Ovary (tissue), 9 donors: Measurements from ENCODE around the gene HECA. TPM values are rescaled to one million over a fixed set of nuclear protein-coding genes. Genes with fewer than 3 reads are reported as not detected.

Experiments used
- DNase-seq, 5 donors: peaks; one replicate each; pipeline ENCODE4 v3.0.0-alpha.2; 2019 to 2020
- H3K27ac ChIP-seq, 2 donors: fragments of 200-600 bp; one replicate each; pipeline versions ENCODE4 v1.5.1 to v1.8.0; 2019 to 2022
- H3K27me3 ChIP-seq: fragments of 200-600 bp; one replicate; pipeline ENCODE4 v1.8.0; 2022
- H3K36me3 ChIP-seq: fragments of 200-600 bp; sonication (generic); one replicate; pipeline ENCODE4 v1.5.1; 2019
- H3K4me1 ChIP-seq: one replicate; pipeline ENCODE4 v1.8.1; 2013; ENCODE audit warnings: mild to moderate bottlenecking, moderate library complexity; ENCODE audit not compliant: insufficient read depth
- H3K4me3 ChIP-seq: fragments of 200-600 bp; sonication (generic); one replicate; pipeline ENCODE4 v1.5.1; 2017
- H3K9me3 ChIP-seq, 2 donors: fragments of 200-600 bp in 1 of 2; sonication (generic) in 1 of 2; one replicate each; pipeline versions ENCODE4 v1.5.1 to v1.8.1; 2013 to 2019; ENCODE audit warnings: mild to moderate bottlenecking in 1 of 2, moderate library complexity in 1 of 2
- EP300 ChIP-seq: sonication (generic); formaldehyde crosslinking; IDR thresholded peaks from one replicate; pipeline ENCODE4 v1.6.1; 2017; ENCODE audit warnings: antibody characterized with exemption
- POLR2A ChIP-seq: fragments of 450-650 bp; IDR thresholded peaks from one replicate; pipeline ENCODE4 v1.6.1; 2017; ENCODE audit warnings: antibody characterized with exemption, mild to moderate bottlenecking, moderate library complexity
- WGBS, 3 donors: extraction: QIAGEN DNeasy Blood & Tissue Kit in 1 of 3; methylation state at CpG; one replicate each; pipeline versions ENCODE4 v1.1.5 to v1.1.7; 2013 to 2017; 5-methylcytosine and 5-hydroxymethylcytosine counted together
- intact Hi-C, 4 donors: fragments of 100-400 bp; cut with DNase I; formaldehyde crosslinking; loops; one replicate each; pipeline versions ENCODE4 v1.11.0 to v1.15.1; 2022 to 2023
- polyA plus RNA-seq, 2 donors: library from polyadenylated mRNA; stranded (reverse); fragments of 200-250 nt in 1 of 2; fragments of 350-450 nt in 1 of 2; fragmentation: Illumina TruSeq in 1 of 2; extraction: RNeasy Lipid Tissue Mini Kit (QIAGEN cat#74804) in 1 of 2; gene quantifications; one replicate each; pipeline ENCODE4 v1.2.3, GENCODE V29; 2013 to 2014
- total RNA-seq, 7 donors: library from RNA; depleted of rRNA in 2 of 7; stranded (reverse); fragments of >200 nt in 2 of 7; fragmentation: NEBNext Ultra II Directional in 3 of 7; extraction: Animal tissue kit (Norgen Biotek cat#: 25700) in 3 of 7; gene quantifications; one replicate each; pipeline versions ENCODE4 v1.1.0 to v1.2.4, GENCODE V29; 2016 to 2023
- TF ChIP-seq, protein P1 (sequence below), 3 donors: fragments of 450-650 bp in 2 of 3; fragments of 200-600 bp in 1 of 3; IDR thresholded peaks; one replicate each; pipeline versions ENCODE4 v1.5.1 to v1.8.0; 2016 to 2022; ENCODE audit warnings: antibody characterized with exemption in 3 of 3, mild to moderate bottlenecking in 1 of 3
- donor health status: DM: no; HTN: no; CAD: no; lungs with moderate emphysema.
- donor health status: DM: no; HTN: no; CAD: no.
- donor health status: Bipolar disorder and iron deficiency.
- donor health status: DM: yes; HTN: yes; CAD: no.
- donor health status: DM: no; HTN: no; CAD: no.
- donor health status: DM: yes; HTN: yes; CAD: no.

HECA gene
- total and polyA plus RNA-seq, 9 donors: 12.0 to 41.7 (median 21.9) TPM

DNA sequence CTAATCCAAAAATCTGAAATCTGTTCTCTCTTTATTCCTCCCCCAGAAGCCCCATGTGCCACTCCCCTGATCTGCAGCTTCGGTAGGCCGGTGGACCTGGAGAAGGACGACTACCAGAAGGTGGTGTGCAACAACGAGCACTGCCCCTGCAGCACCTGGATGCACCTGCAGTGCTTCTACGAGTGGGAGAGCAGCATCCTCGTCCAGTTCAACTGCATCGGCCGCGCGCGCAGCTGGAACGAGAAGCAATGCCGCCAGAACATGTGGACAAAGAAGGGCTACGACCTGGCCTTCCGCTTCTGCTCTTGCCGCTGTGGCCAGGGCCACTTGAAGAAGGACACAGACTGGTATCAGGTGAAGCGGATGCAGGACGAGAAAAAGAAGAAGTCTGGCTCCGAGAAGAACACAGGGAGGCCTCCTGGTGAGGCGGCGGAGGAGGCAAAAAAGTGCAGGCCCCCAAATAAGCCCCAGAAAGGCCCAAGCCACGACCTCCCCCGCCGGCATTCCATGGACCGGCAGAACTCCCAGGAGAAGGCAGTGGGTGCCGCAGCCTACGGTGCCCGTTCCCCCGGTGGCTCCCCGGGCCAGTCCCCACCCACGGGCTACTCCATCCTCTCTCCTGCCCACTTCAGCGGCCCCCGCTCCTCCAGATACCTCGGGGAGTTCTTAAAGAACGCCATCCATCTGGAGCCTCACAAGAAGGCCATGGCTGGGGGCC lies 31.5 kb downstream of the HECA start:
- 96 to 97% (median 96%) methylated on average over 35 of the region's 35 CpGs for WGBS, 3 donors
- no peak for DNase-seq
- TF ChIP-seq POLR2A (no peak), EP300 (no peak)
- TF ChIP-seq, protein P1, sequence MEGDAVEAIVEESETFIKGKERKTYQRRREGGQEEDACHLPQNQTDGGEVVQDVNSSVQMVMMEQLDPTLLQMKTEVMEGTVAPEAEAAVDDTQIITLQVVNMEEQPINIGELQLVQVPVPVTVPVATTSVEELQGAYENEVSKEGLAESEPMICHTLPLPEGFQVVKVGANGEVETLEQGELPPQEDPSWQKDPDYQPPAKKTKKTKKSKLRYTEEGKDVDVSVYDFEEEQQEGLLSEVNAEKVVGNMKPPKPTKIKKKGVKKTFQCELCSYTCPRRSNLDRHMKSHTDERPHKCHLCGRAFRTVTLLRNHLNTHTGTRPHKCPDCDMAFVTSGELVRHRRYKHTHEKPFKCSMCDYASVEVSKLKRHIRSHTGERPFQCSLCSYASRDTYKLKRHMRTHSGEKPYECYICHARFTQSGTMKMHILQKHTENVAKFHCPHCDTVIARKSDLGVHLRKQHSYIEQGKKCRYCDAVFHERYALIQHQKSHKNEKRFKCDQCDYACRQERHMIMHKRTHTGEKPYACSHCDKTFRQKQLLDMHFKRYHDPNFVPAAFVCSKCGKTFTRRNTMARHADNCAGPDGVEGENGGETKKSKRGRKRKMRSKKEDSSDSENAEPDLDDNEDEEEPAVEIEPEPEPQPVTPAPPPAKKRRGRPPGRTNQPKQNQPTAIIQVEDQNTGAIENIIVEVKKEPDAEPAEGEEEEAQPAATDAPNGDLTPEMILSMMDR (IDR thresholded peaks at IDR 0.05): no peak
- H3K27ac ChIP-seq: no peak overlapping the region
- no peaks in the 10 kb centered on the region for H3K36me3 ChIP-seq
- no peak overlapping the region for H3K4me3 ChIP-seq
- intact Hi-C loops: no loop called here
- H3K9me3 ChIP-seq: no peaks in the 10 kb centered on the region
- H3K4me1 ChIP-seq: no peaks in the 10 kb centered on the region
- no peaks in the 10 kb centered on the region for H3K27me3 ChIP-seq

DNA sequence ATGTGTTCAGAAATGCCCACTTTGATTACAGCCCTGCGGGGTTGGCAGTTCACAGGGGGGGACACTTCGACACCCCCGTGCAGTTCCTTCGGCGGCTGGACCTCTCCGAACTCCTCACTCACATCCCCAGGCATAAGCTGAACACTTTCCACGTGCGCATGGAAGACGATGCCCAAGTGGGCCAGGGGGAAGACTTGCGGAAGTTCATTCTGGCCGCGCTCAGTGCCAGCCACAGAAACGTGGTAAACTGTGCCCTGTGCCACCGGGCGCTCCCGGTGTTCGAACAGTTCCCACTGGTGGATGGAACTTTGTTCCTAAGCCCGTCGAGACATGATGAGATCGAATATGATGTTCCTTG lies 32.1 kb downstream of the HECA start:
- intact Hi-C loops: no loop called here
- 96 to 97% (median 97%) methylated on average over 20 of the region's 20 CpGs for WGBS, 3 donors
- Histone ChIP-seq H3K9me3 (no peaks in the 10 kb centered on the region), H3K4me1 (no peaks in the 10 kb centered on the region), H3K27ac (no peak overlapping the region), H3K4me3 (no peak overlapping the region), H3K27me3 (no peaks in the 10 kb centered on the region), H3K36me3 (no peaks in the 10 kb centered on the region)
- TF ChIP-seq POLR2A: no peak
- no peak for TF ChIP-seq EP300
- TF ChIP-seq, protein P1 (IDR thresholded peaks at IDR 0.05): no peak
- DNase-seq: no peak

DNA sequence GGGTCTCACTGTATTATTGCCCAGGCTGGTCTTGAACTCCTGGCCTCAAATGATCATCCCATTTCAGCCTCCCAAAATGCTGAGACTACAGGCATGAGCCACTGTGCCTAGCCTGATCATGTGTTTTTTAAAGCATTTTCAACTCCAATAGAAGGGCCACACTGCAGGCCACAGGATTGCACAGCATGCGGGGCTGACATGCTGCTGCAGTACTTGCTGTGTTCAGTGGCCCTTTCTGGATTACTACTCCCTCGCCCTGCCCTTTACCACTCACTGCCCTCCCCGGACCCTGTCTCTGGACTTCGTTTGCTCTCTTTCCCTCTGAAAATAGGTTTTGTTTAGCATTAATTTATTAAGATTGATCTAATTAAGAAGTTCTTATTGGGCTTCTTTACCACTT lies 37.3 kb downstream of the HECA start:
- no peaks in the 10 kb centered on the region for H3K9me3 ChIP-seq
- H3K27ac ChIP-seq: no peak overlapping the region
- no peak for DNase-seq
- intact Hi-C loops: no loop called here
- TF ChIP-seq EP300 (no peak), POLR2A (no peak)
- TF ChIP-seq, protein P1 (IDR thresholded peaks at IDR 0.05): no peak
- H3K36me3 ChIP-seq: no peaks in the 10 kb centered on the region
- peaks cover 3% of the 10 kb centered on the region for H3K4me1 ChIP-seq
- 95 to 99% (median 97%) methylated on average over 4 of the region's 4 CpGs for WGBS, 3 donors
- H3K4me3 ChIP-seq: no peak overlapping the region
- no peaks in the 10 kb centered on the region for H3K27me3 ChIP-seq

DNA sequence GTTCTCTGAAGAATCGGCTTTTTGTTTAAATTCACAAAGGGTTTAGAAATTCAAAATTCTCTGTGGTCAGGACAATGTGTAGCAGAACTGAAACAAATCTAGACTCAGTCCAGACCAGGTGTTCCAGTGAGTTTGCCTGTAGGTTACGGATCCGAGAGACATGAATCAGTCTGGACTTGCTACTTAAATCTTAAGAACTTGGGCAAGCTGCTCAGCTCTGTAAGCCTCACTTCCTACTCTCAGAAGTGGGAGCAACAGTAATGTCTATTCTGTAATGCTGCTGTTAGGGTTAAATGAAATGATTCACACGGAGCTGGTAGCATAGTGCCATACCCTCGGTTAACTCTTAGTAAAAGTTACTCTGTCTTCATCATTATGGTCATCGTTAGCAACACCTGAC lies 37.7 kb downstream of the HECA start:
- Histone ChIP-seq H3K27me3 (no peaks in the 10 kb centered on the region), H3K4me3 (no peak overlapping the region), H3K9me3 (no peaks in the 10 kb centered on the region), H3K36me3 (no peaks in the 10 kb centered on the region), H3K4me1 (peaks cover 3% of the 10 kb centered on the region), H3K27ac (no peak overlapping the region)
- intact Hi-C loops: no loop called here
- no peak for DNase-seq
- 75 to 85% (median 77%) methylated on average over 6 of the region's 6 CpGs for WGBS, 3 donors
- no peak for TF ChIP-seq EP300
- TF ChIP-seq POLR2A: no peak
- TF ChIP-seq, protein P1 (IDR thresholded peaks at IDR 0.05): no peak
